IPS-NIHi7 (cell line): ENCODE data around the gene GET3.

Experiments used
- DNase-seq: peaks from one replicate; pipeline ENCODE4 v3.0.0; 2012; ENCODE audit warnings: mixed read lengths; ENCODE audit errors: extremely low spot score

The GET3 gene

DNA sequence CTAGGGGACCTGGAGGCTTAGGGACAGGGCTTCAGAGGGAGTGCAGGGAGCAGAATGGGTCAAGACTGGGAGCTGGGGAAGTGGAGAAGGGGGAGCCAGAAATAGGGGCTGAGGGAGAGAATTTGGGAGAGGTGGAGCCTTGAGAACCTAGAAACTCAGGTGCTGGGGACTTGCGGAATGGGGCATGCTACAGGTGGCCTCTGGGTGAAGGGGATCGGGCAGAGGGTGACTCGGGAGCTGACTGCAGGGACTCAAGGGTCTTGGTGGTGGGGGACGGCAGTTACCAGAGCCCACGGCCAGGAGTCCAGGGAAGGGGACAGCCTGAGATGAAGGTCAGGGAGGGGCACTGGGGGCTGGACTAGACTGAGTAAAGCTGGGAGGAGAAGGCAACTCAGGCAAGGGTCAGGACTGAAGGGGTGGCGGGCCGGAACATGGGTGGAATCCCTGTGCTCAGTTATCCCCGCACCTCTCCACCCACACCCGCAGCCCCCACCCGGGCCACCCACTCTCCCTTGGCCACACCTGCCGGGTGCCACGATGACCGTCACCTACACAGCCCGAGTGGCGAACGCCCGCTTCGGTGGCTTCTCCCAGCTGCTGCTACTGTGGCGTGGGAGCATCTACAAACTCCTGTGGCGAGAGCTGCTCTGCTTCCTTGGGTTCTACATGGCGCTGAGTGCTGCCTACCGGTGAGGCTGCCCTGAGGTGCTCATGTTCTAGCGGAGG is 14.9 kb downstream of the GET3 start:
- DNase-seq: no peak

DNA sequence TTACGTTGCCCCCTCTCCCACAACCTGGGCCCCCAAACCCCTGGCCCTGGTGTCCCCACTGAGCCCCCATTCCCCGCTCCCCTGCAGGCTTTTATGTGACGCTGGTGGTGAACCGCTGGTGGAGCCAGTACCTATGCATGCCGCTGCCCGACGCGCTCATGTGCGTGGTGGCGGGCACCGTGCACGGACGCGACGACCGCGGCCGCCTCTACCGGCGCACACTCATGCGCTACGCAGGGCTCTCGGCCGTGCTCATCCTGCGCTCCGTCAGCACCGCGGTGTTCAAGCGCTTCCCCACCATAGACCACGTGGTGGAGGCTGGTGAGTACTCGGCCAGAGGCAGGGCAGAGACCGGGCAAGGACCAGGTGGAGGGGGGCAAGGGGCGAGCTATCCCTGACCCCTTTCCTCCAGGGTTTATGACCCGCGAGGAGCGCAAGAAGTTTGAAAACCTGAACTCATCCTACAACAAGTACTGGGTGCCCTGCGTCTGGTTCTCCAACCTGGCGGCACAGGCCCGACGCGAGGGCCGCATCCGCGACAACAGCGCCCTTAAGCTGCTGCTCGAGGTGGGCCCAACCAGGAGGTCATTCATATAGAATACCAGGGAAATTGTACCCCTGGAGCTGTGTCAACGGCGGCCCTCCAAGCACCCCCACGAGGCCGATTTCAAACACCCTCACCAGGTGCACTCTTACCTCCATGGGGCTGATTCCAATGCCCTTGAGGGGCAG is 17.3 kb downstream of the GET3 start:
- no peak for DNase-seq

GRCh38 chr19:12756150-12756883 is 19.0 kb downstream of the GET3 start:
- no peak for DNase-seq

- DNase-seq: peak; percentile 90
Measured at GRCh38 chr19:12757544-12758274, 20.4 kb downstream of the GET3 start.

GRCh38 chr19:12759686-12760085 is 22.4 kb downstream of the GET3 start:
- no peak for DNase-seq

- no peak for DNase-seq
Measured at GRCh38 chr19:12763100-12763499, 25.8 kb downstream of the GET3 start.

- no peak for DNase-seq
Measured at GRCh38 chr19:12764698-12765097, 27.4 kb downstream of the GET3 start.

- peak; percentile 68 for DNase-seq
Measured at GRCh38 chr19:12766051-12766521, 28.8 kb downstream of the GET3 start.

DNA sequence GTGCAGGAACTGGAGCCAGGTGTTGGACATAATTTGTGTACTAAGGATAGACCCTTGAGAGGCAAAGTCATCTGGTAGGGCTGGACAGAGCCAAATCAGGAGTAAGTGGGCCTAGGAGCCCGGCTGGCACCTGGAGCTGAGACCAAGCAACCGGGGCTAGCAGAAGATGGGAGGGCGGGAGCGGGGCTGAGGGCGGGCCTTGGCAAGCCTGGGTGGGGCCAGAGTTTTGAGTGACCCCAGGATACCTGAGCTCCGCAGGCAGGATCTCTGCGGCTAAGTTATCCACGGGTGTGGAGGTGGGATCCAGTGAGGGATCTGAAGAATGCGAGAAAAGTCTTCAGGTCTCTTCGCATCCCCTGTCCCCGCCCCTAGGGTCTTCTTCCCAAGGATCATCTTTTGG is 29.9 kb downstream of the GET3 start:
- no peak for DNase-seq

DNA sequence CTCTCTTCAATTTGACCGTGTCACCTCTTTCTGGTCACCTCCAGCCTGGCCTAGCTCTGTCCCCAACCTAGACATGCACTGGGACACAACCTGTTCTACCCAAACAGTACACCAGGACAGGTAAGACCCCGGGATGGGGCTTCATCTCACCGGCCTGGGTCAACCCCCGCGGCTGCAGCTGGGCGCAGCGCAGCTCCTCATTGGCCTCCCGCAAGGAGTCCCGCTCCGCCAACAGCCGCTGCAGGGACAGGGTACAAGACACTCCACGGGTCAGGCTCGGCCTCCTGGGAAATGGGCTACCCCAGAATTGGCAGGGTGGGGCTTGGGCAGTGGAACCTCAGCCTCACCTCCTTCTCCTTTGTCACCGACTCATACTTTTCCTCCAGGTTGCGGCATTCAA is 30.4 kb downstream of the GET3 start:
- no peak for DNase-seq

- DNase-seq: peak; percentile 89
Measured at GRCh38 chr19:12769689-12770088, 32.4 kb downstream of the GET3 start.

GRCh38 chr19:12770922-12771321 is 33.6 kb downstream of the GET3 start:
- DNase-seq: no peak

GRCh38 chr19:12772323-12772722 is 35.0 kb downstream of the GET3 start:
- no peak for DNase-seq

DNA sequence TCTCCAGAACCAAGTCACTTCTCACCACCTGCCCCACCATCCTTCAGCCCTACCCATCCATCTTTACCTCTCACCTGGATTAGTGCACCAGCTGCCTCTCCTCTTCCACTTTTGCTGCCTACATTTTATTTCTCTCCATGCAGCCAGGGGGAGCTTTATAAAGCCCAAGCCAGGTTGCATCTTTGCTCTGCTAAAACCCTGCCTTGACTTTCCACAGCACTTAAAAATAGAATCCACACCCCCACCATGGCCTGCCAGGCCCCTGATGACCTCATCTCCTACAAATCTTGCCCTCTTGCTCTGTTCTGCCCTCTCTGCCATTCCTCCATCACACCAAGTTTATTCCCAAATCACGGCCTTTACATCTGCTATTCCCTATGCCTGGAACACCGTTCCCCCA is 36.3 kb downstream of the GET3 start:
- DNase-seq: no peak

DNA sequence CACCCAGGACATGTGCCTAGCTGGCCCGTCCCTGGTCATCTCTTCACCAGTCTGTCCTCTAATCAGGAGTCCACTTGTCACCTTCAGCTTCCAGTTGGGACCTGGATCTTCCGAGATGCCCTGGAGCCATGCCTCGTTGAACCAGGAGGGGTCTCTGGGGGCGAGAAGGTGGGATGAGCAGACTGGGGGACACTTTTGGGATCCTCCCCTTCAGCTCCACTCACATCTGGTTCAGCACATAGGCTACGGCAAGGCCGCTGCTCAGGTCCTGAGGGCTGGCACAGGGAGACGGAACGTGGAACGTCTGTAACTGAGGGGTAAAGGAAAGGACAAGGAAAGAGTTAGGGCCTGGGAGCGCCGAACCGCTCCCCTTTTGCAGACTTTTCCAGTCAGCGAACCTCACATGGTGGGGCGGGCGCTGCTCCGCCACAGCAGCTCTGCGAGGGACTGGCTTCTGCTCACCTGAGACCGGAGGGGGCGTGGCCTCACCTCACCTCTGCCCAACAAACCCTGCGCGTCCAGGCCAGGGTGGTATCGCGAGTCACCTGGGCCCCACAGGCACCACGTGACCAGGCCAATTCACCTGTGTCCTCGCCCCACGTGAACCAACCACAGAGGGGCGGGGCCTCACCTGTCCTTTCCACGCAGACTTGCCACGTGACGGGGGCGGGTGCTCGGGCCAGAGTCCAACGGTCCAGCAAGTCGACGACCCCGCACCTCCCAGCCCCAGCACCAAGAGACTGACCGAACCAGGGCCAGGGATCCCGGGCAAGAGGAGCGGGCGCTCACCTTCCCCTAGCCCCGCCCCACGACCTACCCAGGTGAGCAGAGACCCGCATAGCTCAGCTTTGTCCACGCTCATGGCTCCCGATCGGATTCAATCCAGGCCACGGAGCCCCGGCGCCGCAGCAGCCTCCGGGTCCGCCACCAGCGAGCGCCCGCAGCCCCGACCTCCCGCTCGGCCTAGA is 37.6 kb downstream of the GET3 start, which contains the start of gene HOOK2:
TSS of gene HOOK2 (minus strand) at position 965 of the 968 bp plus-strand sequence. CDS start at position 862, 103 bp downstream.
- DNase-seq: peak; percentile 85

DNA sequence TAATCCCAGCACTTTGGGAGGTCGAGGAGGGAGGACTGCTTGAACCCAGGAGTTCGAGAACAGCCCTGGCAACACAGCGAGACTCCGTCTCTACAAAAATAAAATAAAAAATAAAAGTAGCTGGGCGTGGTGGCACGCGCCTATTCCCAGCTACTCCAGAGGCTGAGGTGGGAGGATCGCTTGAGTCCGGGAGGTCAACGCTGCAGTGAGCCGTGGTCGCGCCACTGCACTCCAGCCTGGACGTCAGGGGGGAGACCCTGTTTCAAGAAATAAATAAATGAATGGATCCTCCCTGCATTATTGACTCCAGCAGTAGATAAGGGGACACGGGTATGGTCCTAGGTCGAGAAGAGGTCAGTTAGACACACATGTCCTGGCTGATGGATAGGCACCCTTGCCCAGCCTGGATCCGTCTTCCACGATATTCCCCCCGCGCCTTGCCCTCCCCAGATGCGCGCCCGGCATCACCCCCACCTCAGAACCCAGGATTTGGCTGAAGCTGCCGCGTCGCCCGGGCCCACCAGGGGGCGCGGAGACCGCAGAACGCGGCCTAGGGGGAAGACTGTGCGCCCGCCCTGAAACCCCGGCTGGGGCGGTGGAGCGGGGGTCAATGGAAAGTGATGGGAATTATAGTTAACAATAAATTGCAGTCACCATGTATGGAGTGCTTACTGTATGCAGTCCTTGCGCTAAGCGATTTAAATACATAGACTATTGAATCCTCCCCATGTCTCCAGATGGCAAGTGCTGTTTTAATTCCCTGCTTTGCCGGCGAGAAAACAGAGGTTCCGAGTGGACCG is 40.1 kb downstream of the GET3 start:
- DNase-seq: peak; percentile 74

DNA sequence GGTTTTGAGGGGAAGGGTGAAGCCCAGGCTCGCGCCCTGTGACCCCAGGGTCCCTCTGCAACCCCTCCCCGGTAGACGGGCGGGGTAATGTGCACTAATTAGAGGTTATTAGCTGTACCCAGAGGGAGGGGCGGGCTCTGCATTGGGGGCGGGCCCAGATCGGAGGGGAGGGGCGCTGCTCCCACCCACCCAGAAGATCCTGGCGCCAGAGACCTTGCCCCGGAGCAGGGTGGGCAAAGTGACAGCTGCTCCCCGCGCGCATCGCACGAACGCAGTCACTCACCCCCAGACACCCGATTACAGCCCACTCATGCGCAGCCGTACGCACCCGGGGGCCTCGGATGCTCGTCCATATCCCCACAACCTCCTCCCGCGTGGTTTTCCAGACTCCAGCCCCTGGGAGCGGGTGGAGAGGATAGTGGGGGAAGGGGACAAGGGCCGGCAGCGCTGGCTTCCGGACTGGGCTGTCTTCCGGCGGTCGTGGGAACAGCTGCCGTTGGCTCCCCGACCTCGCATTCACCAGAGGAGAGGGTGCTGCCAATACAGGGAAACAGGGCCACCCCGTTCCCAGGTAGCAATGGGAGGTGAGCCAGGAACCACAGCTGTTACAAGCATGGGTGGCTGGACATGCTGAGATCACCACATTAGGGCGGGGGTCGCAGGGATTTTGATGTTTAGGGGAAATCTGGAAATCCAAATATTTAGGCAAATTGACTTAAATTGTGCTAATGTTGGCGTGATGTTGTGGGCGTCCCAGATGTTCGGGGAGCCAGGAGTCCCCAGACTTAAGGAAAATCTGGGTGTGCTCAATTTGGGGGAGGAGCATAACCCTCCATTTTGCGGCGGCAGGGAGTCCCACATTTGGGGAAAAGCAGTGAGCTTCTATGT is 41.0 kb downstream of the GET3 start:
- no peak for DNase-seq

GRCh38 chr19:12778905-12779161 is 41.5 kb downstream of the GET3 start:
- DNase-seq: no peak
